Measurements from ENCODE around the gene ALKAL2.

ALKAL2 gene

GRCh38 chr2:264493-265468 is 23.1 kb downstream of the ALKAL2 start, which contains the start of gene ACP1:
Gene ACP1, plus strand, starts transcription at chr2:264947. Its CDS starts 18 bp downstream, at chr2:264965.
- peak within 1 kb of the TSS; percentile 72 for H3K27ac ChIP-seq (ENCODE audit: low read length)
- H3K4me1 ChIP-seq (ENCODE audit: control insufficient read depth, low read depth, low read length) = peaks cover 3% of the 10 kb centered on the region
- H3K9ac ChIP-seq (ENCODE audit: low read length) = peak within 1 kb of the TSS; percentile 93
- no peaks in the 10 kb centered on the region for H3K9me3 ChIP-seq (ENCODE audit: control insufficient read depth, low read depth, low read length)
- peaks cover 23% of the 10 kb centered on the region for H3K27me3 ChIP-seq (ENCODE audit: control insufficient read depth, insufficient read depth, low read length)
- H3K4me3 ChIP-seq (ENCODE audit: low read length) = peak within 1 kb of the TSS; percentile 96
- H3K36me3 ChIP-seq (ENCODE audit: control insufficient read depth, low read depth, low read length) = no peaks in the 10 kb centered on the region

DNA sequence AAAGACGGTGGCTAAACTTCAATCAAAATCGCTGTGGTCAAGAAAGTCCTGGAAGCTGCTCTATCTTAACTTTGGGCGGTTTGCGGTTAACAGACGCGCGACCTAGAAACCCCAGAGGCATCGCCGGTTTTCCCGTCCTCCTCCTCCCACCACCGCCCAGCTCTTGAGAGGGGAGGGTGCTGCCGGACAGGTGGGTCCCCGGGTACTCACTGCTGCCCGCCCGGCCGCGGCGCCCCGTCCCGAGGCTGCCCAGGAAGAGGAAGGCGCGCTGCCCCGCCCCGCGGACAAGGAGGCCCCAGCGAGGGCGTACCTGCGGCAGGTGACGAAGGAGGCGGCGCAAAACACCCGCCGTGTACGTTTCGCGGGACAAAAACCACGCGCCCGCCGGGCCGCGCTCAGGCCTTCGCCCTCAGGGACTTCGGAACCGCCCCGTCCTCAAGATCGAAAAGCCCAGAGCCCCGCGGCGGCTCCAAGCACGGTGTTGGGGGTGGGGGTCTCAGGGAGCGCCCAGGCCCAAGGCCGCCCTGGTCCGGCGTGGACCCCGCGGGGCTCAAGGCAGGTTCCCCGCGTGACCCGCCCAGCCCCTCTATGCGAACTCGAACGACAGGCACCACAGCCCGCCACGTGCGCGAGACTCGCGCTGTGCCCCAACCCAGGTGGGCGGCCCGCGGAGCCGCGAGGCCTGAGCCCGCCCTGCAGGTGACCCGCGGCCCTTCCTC is 24.0 kb downstream of the ALKAL2 start, which contains the start of gene SH3YL1:
Gene SH3YL1 (minus strand): TSS at position 259 of the 719 bp plus-strand sequence. CDS start 48 bp downstream, at position 211.
- Histone ChIP-seq H3K4me1 (ENCODE audit: control insufficient read depth, low read depth, low read length) (peaks cover 3% of the 10 kb centered on the region), H3K9ac (ENCODE audit: low read length) (peak within 1 kb of the TSS; percentile 93), H3K36me3 (ENCODE audit: control insufficient read depth, low read depth, low read length) (no peaks in the 10 kb centered on the region), H3K27me3 (ENCODE audit: control insufficient read depth, insufficient read depth, low read length) (peaks cover 23% of the 10 kb centered on the region), H3K9me3 (ENCODE audit: control insufficient read depth, low read depth, low read length) (no peaks in the 10 kb centered on the region), H3K27ac (ENCODE audit: low read length) (peak within 1 kb of the TSS; percentile 72), H3K4me3 (ENCODE audit: low read length) (peak within 1 kb of the TSS; percentile 96)

- H3K27ac ChIP-seq (ENCODE audit: low read length) = no peak overlapping the region
- H3K36me3 ChIP-seq (ENCODE audit: control insufficient read depth, low read depth, low read length) = no peaks in the 10 kb centered on the region
- peaks cover 23% of the 10 kb centered on the region for H3K27me3 ChIP-seq (ENCODE audit: control insufficient read depth, insufficient read depth, low read length)
- peak overlapping the region; percentile 69 for H3K4me3 ChIP-seq (ENCODE audit: low read length)
- H3K4me1 ChIP-seq (ENCODE audit: control insufficient read depth, low read depth, low read length) = peaks cover 3% of the 10 kb centered on the region
- H3K9me3 ChIP-seq (ENCODE audit: control insufficient read depth, low read depth, low read length) = peaks cover 6% of the 10 kb centered on the region
- peak overlapping the region; percentile 43 for H3K9ac ChIP-seq (ENCODE audit: low read length)
These were observed 24.7 kb downstream of the ALKAL2 start for GRCh38 chr2:263022-263738.

GRCh38 chr2:262117-262516 is 25.8 kb downstream of the ALKAL2 start:
- Histone ChIP-seq H3K4me1 (ENCODE audit: control insufficient read depth, low read depth, low read length) (peaks cover 3% of the 10 kb centered on the region), H3K27ac (ENCODE audit: low read length) (no peak overlapping the region), H3K27me3 (ENCODE audit: control insufficient read depth, insufficient read depth, low read length) (peaks cover 23% of the 10 kb centered on the region), H3K9me3 (ENCODE audit: control insufficient read depth, low read depth, low read length) (peaks cover 15% of the 10 kb centered on the region), H3K4me3 (ENCODE audit: low read length) (no peak overlapping the region), H3K36me3 (ENCODE audit: control insufficient read depth, low read depth, low read length) (no peaks in the 10 kb centered on the region), H3K9ac (ENCODE audit: low read length) (no peak overlapping the region)

DNA sequence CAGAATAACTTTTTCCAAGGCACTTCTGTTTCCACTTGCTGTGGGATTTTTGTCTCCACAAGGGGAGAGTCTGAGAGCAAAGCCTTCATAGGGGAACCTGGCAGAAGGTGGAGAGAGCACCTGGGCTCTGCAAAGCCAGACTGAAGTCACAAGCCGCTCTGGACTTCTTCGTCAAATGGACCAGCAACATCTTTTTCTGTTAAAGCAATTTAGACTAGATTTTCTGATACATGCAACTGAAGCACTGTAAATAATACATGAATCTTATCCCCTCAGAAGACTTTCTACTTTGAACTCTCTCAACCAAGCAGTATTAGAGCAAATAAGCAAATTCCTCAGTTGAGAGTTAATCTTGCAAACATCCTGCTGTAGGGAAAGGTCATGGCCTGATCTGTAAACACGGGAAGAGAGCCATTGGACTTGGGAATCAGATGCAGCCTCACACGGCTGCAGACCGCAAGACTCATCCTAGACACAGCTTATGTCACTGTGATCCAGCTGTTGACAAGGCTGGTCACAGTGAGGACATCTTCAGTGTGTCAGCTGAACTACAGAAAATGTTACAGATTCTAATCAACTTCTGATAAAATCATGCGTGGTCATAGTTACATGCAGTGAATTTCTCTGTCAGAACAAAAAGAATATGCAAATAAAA is 27.3 kb downstream of the ALKAL2 start:
- Histone ChIP-seq H3K27ac (ENCODE audit: low read length) (no peak overlapping the region), H3K4me3 (ENCODE audit: low read length) (no peak overlapping the region)

GRCh38 chr2:259789-260331 is 28.0 kb downstream of the ALKAL2 start:
- Histone ChIP-seq H3K9ac (ENCODE audit: low read length) (no peak overlapping the region), H3K4me3 (ENCODE audit: low read length) (no peak overlapping the region), H3K27me3 (ENCODE audit: control insufficient read depth, insufficient read depth, low read length) (peaks cover 23% of the 10 kb centered on the region), H3K27ac (ENCODE audit: low read length) (no peak overlapping the region), H3K9me3 (ENCODE audit: control insufficient read depth, low read depth, low read length) (peaks cover 17% of the 10 kb centered on the region), H3K36me3 (ENCODE audit: control insufficient read depth, low read depth, low read length) (no peaks in the 10 kb centered on the region), H3K4me1 (ENCODE audit: control insufficient read depth, low read depth, low read length) (no peaks in the 10 kb centered on the region)

More for the DNA sequence above, 27.3 kb downstream of the ALKAL2 start:
- Histone ChIP-seq H3K9ac (ENCODE audit: low read length) (no peak overlapping the region), H3K27me3 (ENCODE audit: control insufficient read depth, insufficient read depth, low read length) (peaks cover 23% of the 10 kb centered on the region), H3K4me1 (ENCODE audit: control insufficient read depth, low read depth, low read length) (no peaks in the 10 kb centered on the region), H3K9me3 (ENCODE audit: control insufficient read depth, low read depth, low read length) (peaks cover 17% of the 10 kb centered on the region), H3K36me3 (ENCODE audit: control insufficient read depth, low read depth, low read length) (no peaks in the 10 kb centered on the region)

GRCh38 chr2:258933-259332 is 29.0 kb downstream of the ALKAL2 start:
- no peaks in the 10 kb centered on the region for H3K36me3 ChIP-seq (ENCODE audit: control insufficient read depth, low read depth, low read length)

DNA sequence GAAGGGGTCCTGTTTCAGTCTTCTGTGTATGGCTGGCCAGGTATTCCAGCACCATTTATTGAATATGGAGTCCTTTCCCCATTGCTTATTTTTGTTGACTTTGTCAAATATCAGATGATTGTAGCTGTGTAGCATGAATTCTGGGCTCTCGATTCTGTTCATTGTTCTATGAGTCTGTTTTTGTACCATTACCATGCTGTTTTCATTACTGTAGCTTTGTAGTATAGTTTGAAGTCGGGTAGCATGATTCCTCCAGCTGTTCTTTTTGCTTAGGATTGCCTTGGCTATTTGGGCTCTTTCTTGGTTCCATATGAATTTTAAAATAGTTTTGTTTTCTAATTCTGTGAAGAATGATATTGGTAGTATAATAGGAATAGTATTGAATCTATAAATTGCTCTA is 30.0 kb downstream of the ALKAL2 start:
- no peak overlapping the region for H3K4me3 ChIP-seq (ENCODE audit: low read length)
- H3K27ac ChIP-seq (ENCODE audit: low read length) = no peak overlapping the region
- H3K27me3 ChIP-seq (ENCODE audit: control insufficient read depth, insufficient read depth, low read length) = peaks cover 10% of the 10 kb centered on the region
- H3K4me1 ChIP-seq (ENCODE audit: control insufficient read depth, low read depth, low read length) = no peaks in the 10 kb centered on the region
- no peak overlapping the region for H3K9ac ChIP-seq (ENCODE audit: low read length)
- no peaks in the 10 kb centered on the region for H3K36me3 ChIP-seq (ENCODE audit: control insufficient read depth, low read depth, low read length)
- peaks cover 17% of the 10 kb centered on the region for H3K9me3 ChIP-seq (ENCODE audit: control insufficient read depth, low read depth, low read length)

More at GRCh38 chr2:258933-259332, 29.0 kb downstream of the ALKAL2 start:
- H3K27ac ChIP-seq (ENCODE audit: low read length) = no peak overlapping the region
- peaks cover 21% of the 10 kb centered on the region for H3K27me3 ChIP-seq (ENCODE audit: control insufficient read depth, insufficient read depth, low read length)
- H3K4me1 ChIP-seq (ENCODE audit: control insufficient read depth, low read depth, low read length) = no peaks in the 10 kb centered on the region
- no peak overlapping the region for H3K9ac ChIP-seq (ENCODE audit: low read length)
- peaks cover 17% of the 10 kb centered on the region for H3K9me3 ChIP-seq (ENCODE audit: control insufficient read depth, low read depth, low read length)
- no peak overlapping the region for H3K4me3 ChIP-seq (ENCODE audit: low read length)

DNA sequence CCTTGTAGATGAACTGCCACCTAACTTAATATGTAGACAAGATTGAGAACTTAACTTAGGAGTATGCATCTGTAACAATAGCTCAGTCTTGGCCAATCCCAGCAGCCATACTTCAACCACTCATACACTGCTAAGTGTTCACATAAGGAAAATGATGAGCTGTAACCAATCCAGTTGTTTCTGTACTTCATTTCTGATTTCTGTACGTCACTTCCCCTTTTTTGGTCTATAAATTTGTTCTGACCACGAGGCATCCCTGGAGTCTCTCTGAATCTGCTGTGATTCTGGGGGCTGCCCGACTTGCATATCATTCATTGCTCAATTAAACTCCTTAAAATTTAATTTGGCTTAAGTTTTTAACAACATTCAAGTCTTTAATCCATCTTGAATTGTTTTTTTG is 30.5 kb downstream of the ALKAL2 start:
- Histone ChIP-seq H3K4me3 (ENCODE audit: low read length) (no peak overlapping the region), H3K4me1 (ENCODE audit: control insufficient read depth, low read depth, low read length) (no peaks in the 10 kb centered on the region), H3K9me3 (ENCODE audit: control insufficient read depth, low read depth, low read length) (peaks cover 17% of the 10 kb centered on the region), H3K27ac (ENCODE audit: low read length) (no peak overlapping the region), H3K27me3 (ENCODE audit: control insufficient read depth, insufficient read depth, low read length) (peaks cover 6% of the 10 kb centered on the region), H3K36me3 (ENCODE audit: control insufficient read depth, low read depth, low read length) (no peaks in the 10 kb centered on the region), H3K9ac (ENCODE audit: low read length) (no peak overlapping the region)

DNA sequence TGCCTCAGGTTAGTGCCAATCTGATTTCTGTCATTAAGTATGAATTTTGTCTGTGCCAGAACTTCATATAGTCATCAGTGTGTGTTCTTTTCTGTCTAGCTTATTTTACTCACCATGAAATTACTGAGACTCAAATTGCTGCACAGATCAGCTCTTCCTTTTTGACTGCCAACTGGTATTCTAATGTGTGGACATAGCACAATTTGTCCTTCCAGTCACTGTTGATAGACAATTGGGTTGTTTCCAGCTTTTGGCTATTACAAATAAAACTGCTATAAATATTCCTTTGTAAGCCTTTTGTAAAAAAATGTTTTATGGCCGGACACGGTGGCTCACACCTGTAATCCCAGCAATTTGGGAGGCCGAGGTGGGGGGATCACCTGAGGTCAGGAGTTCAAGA is 31.8 kb downstream of the ALKAL2 start:
- Histone ChIP-seq H3K4me1 (ENCODE audit: control insufficient read depth, low read depth, low read length) (no peaks in the 10 kb centered on the region), H3K9me3 (ENCODE audit: control insufficient read depth, low read depth, low read length) (peaks cover 17% of the 10 kb centered on the region), H3K9ac (ENCODE audit: low read length) (no peak overlapping the region), H3K36me3 (ENCODE audit: control insufficient read depth, low read depth, low read length) (no peaks in the 10 kb centered on the region), H3K4me3 (ENCODE audit: low read length) (no peak overlapping the region), H3K27ac (ENCODE audit: low read length) (no peak overlapping the region), H3K27me3 (ENCODE audit: control insufficient read depth, insufficient read depth, low read length) (no peaks in the 10 kb centered on the region)

All from iPS-18a (cell line).